Measurements from ENCODE around the gene RHBG.
A peak's percentile ranks its signal among the peaks of the same experiment; 100 is the strongest.

- peak; percentile 37 for TF ChIP-seq CTCF (IDR thresholded peaks at IDR 0.05)
- no peak for TF ChIP-seq ZFX (IDR thresholded peaks at IDR 0.05; ENCODE audit: borderline replicate concordance)
Measured at GRCh38 chr1:156336242-156336641, 32.8 kb upstream of the RHBG start.

Measured in 22Rv1 (cell line).